ENCODE results near the gene DIP2A. TPM values are rescaled to one million over a fixed set of nuclear protein-coding genes. Genes with fewer than 3 reads are reported as not detected.

Gene DIP2A, protein sequence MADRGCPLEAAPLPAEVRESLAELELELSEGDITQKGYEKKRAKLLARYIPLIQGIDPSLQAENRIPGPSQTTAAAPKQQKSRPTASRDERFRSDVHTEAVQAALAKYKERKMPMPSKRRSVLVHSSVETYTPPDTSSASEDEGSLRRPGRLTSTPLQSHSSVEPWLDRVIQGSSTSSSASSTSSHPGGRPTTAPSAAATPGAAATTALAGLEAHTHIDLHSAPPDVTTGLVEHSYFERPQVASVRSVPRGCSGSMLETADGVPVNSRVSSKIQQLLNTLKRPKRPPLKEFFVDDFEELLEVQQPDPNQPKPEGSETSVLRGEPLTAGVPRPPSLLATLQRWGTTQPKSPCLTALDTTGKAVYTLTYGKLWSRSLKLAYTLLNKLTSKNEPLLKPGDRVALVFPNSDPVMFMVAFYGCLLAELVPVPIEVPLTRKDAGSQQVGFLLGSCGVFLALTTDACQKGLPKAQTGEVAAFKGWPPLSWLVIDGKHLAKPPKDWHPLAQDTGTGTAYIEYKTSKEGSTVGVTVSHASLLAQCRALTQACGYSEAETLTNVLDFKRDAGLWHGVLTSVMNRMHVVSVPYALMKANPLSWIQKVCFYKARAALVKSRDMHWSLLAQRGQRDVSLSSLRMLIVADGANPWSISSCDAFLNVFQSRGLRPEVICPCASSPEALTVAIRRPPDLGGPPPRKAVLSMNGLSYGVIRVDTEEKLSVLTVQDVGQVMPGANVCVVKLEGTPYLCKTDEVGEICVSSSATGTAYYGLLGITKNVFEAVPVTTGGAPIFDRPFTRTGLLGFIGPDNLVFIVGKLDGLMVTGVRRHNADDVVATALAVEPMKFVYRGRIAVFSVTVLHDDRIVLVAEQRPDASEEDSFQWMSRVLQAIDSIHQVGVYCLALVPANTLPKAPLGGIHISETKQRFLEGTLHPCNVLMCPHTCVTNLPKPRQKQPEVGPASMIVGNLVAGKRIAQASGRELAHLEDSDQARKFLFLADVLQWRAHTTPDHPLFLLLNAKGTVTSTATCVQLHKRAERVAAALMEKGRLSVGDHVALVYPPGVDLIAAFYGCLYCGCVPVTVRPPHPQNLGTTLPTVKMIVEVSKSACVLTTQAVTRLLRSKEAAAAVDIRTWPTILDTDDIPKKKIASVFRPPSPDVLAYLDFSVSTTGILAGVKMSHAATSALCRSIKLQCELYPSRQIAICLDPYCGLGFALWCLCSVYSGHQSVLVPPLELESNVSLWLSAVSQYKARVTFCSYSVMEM (N-terminal part only)
- total RNA-seq: 36.1 and 37.5 TPM in 2 replicates

DNA sequence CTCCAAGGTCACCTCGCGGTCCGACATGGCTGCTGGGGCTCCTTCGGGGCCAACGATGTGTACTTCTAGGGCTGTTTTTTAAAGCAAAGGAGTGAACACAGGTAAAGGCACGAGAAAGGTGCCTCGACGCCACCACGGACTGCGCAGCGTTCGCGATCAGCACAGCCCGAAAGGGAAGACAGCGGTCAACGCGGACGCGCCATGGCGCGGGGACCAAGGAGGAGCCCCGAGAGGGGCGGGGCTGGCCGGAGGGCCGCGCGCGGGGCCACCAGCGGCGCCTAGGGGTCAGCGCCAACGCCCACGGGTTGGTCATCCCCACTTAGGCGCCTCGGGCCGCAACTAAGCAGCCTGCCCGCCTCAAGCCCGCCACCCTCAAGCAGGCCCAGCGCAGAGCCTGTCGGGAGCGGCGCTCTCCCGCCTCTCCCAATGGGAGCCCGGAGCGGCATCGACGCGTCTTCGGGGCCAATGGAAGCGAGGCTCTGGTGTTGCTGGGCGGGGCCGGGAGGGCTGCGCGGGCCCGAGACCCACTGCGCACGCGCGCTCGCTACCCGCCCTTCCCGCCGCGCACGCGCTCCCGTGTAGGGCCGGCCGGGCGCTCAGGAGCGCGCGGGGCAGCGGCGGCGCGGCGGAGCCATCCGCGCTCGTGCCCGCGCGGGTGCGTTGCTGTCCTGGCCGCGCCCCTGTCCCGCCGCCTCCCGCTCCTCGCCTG lies at the start of gene DIP2A:
DIP2A (plus strand) TSS at position 577 of the 709 bp plus-strand sequence. CDS start 241 bp downstream, outside the sequence.
- Mint-ChIP-seq H3K27ac (peak within 1 kb of the TSS; percentile 93), H3K27me3 (ENCODE audit: low read depth) (no peaks in the 10 kb centered on the region), H3K36me3 (ENCODE audit: low read depth) (peaks cover 38% of the 10 kb centered on the region), H3K4me1 (ENCODE audit: low read depth) (peaks cover 30% of the 10 kb centered on the region), H3K4me3 (ENCODE audit: low read depth) (peak within 1 kb of the TSS; percentile 94), H3K9me3 (no peaks in the 10 kb centered on the region)
- peak; percentile 94 for DNase-seq (ENCODE audit: low spot score)
- intact Hi-C loops (cut with micrococcal nuclease): loop anchor here (1.0 kb wide), 2 partner anchors 133 to 177 kb away; partner anchors contain the start of gene PRMT2

DNA sequence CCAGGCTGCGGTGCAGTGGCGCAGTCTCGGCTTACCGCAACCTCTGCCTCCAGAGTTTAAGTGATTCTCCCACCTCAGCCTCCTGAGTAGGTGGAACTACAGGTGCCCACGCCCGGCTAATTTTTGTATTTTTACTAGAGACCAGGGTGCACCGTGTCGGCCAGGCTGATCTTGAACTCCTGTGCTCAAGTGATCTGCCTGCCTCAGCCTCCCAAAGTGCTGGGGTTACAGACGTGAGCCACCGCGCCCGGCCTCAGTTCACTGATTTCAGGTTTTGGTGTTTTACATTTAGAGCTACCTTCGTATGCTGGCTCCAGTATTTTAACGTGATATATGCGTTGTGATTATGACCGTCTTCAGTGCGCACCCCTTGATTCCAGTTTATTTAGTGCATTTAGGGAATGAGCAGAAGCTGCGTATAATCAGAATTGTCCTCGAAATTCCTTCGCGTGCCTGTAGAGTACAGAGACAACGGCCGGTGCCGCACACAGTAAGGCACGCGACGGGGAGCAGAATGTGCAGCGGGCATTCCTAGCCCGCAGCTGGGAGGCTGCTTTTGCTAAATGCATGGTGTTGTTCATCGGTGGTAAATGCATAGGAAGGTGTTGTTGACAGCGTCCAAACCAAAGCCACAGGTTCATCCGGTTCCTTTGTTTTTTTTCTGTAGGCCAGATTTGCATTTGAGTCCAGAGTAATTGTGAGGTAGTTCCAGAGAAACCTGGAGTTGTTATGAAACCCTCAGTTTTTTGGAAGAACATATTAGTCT lies 48.9 kb upstream of the DIP2A start:
- no peak overlapping the region for H3K4me3 Mint-ChIP-seq (ENCODE audit: low read depth)
- no peaks in the 10 kb centered on the region for H3K9me3 Mint-ChIP-seq
- H3K27me3 Mint-ChIP-seq (ENCODE audit: low read depth): no peaks in the 10 kb centered on the region
- no peak for DNase-seq (ENCODE audit: low spot score)
- intact Hi-C loops (cut with micrococcal nuclease): no loop called here
- H3K27ac Mint-ChIP-seq: no peak overlapping the region
- no peaks in the 10 kb centered on the region for H3K4me1 Mint-ChIP-seq (ENCODE audit: low read depth)
- peaks cover 16% of the 10 kb centered on the region for H3K36me3 Mint-ChIP-seq (ENCODE audit: low read depth)

DNA sequence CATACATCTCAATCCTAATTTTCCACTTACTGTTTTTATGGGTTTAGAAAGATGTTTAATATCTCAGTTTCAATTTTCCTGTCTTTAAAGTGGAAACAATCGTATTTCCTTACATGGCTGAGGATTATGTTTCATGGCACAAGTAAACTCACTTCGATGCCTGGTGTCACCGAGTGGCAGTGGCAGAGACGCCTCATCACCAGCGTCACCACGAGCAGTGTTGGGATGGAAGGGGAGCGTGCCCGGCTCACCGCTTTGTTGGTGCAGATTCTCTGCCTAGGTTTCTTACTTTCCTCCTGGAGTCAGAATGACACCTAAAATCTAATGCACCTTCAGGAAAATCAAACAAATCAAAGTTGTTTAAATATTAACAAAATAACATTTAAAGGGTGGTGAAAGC lies 48.2 kb upstream of the DIP2A start:
- Mint-ChIP-seq H3K4me3 (ENCODE audit: low read depth) (no peak overlapping the region), H3K27ac (no peak overlapping the region), H3K36me3 (ENCODE audit: low read depth) (peaks cover 19% of the 10 kb centered on the region), H3K9me3 (no peaks in the 10 kb centered on the region), H3K4me1 (ENCODE audit: low read depth) (no peaks in the 10 kb centered on the region), H3K27me3 (ENCODE audit: low read depth) (no peaks in the 10 kb centered on the region)
- intact Hi-C loops (cut with micrococcal nuclease): no loop called here
- DNase-seq (ENCODE audit: low spot score): no peak

DNA sequence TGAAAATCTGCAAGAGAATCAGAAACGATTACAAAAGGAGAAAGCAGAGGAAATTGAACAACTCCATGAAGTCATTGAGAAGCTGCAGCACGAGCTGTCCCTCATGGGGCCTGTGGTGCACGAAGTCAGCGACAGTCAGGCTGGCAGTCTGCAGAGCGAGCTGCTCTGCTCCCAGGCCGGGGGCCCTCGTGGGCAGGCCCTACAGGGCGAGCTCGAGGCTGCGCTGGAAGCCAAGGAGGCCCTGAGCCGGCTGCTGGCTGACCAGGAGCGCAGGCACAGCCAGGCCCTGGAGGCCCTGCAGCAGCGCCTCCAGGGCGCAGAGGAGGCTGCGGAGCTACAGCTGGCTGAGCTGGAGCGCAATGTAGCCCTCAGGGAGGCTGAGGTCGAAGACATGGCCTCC lies 47.5 kb upstream of the DIP2A start:
- Mint-ChIP-seq H3K4me3 (ENCODE audit: low read depth) (no peak overlapping the region), H3K27ac (no peak overlapping the region), H3K36me3 (ENCODE audit: low read depth) (peaks cover 26% of the 10 kb centered on the region), H3K9me3 (no peaks in the 10 kb centered on the region), H3K27me3 (ENCODE audit: low read depth) (no peaks in the 10 kb centered on the region), H3K4me1 (ENCODE audit: low read depth) (no peaks in the 10 kb centered on the region)
- no peak for DNase-seq (ENCODE audit: low spot score)
- intact Hi-C loops (cut with micrococcal nuclease): no loop called here

DNA sequence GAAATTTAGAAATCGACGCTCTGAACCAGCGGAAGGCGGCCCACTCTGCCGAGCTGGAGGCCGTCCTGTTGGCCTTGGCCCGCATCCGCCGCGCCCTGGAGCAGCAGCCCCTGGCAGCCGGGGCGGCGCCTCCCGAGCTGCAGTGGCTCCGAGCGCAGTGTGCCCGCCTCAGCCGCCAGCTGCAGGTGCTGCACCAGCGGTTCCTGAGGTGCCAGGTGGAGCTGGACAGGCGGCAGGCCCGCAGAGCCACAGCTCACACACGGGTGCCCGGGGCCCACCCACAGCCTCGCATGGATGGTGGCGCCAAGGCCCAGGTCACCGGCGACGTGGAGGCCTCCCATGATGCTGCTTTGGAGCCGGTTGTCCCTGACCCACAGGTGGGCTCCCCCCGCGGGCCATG lies 47.0 kb upstream of the DIP2A start:
- intact Hi-C loops (cut with micrococcal nuclease): no loop called here
- H3K36me3 Mint-ChIP-seq (ENCODE audit: low read depth): peaks cover 27% of the 10 kb centered on the region

DNA sequence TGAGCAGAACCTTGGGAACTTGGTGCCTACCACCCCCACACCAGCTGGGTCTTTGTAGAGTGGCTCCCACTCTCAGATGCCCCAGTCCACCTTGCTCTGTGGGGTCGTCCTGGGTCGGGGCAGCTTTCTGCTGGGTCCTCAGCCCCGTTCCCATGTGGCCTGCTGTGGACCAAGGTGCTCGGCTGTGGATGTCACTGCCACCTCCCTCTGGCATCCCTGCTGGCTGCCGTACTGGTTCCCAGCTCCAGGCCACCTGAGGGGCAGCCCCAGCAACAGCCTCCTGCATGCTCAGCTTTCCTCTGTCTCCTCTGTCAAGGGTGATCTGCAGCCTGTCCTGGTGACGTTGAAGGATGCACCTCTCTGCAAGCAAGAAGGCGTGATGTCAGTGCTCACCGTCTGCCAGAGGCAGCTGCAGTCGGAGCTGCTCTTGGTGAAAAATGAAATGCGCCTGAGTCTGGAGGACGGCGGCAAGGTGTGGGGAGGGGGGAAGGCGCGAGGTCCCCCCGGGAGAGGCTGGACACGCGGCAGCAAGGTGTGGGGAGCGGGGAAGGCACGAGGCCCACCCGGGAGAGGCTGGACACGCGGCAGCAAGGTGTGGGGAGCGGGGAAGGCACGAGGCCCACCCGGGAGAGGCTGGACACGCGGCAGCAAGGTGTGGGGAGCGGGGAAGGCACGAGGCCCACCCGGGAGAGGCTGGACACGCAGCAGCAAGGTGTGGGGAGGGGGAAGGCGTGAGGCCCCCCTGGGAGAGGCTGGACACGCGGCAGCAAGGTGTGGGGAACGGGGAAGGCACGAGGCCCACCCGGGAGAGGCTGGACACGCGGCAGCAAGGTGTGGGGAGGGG lies 45.9 kb upstream of the DIP2A start:
- intact Hi-C loops (cut with micrococcal nuclease): no loop called here
- Mint-ChIP-seq H3K9me3 (no peaks in the 10 kb centered on the region), H3K4me3 (ENCODE audit: low read depth) (no peak overlapping the region), H3K36me3 (ENCODE audit: low read depth) (peaks cover 24% of the 10 kb centered on the region), H3K27ac (no peak overlapping the region), H3K4me1 (ENCODE audit: low read depth) (no peaks in the 10 kb centered on the region), H3K27me3 (ENCODE audit: low read depth) (no peaks in the 10 kb centered on the region)
- DNase-seq (ENCODE audit: low spot score): no peak

More for the DNA sequence above, 47.0 kb upstream of the DIP2A start:
- H3K9me3 Mint-ChIP-seq: no peaks in the 10 kb centered on the region
- DNase-seq (ENCODE audit: low spot score): no peak
- no peaks in the 10 kb centered on the region for H3K4me1 Mint-ChIP-seq (ENCODE audit: low read depth)
- H3K27ac Mint-ChIP-seq: no peak overlapping the region
- no peaks in the 10 kb centered on the region for H3K27me3 Mint-ChIP-seq (ENCODE audit: low read depth)
- H3K4me3 Mint-ChIP-seq (ENCODE audit: low read depth): no peak overlapping the region

DNA sequence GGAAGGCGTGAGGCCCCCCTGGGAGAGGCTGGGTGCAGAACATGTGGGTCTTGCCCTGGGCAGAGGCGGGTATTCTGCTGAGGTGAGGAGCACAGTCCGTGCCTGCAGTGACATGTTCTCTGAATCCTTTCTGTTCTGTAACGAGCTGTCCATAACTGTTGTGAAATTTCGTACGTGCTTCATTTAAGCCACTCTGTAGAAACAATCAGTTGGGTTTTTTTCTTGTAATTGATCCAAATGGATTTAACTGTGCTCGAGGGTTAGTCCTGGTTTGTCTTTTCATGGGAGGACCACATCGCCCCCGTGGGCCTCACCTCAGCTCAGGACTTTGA lies 45.4 kb upstream of the DIP2A start:
- intact Hi-C loops (cut with micrococcal nuclease): no loop called here
- no peak for DNase-seq (ENCODE audit: low spot score)
- peaks cover 24% of the 10 kb centered on the region for H3K36me3 Mint-ChIP-seq (ENCODE audit: low read depth)
- H3K4me1 Mint-ChIP-seq (ENCODE audit: low read depth): no peaks in the 10 kb centered on the region
- H3K9me3 Mint-ChIP-seq: no peaks in the 10 kb centered on the region
- no peak overlapping the region for H3K4me3 Mint-ChIP-seq (ENCODE audit: low read depth)
- H3K27ac Mint-ChIP-seq: no peak overlapping the region
- no peaks in the 10 kb centered on the region for H3K27me3 Mint-ChIP-seq (ENCODE audit: low read depth)

DNA sequence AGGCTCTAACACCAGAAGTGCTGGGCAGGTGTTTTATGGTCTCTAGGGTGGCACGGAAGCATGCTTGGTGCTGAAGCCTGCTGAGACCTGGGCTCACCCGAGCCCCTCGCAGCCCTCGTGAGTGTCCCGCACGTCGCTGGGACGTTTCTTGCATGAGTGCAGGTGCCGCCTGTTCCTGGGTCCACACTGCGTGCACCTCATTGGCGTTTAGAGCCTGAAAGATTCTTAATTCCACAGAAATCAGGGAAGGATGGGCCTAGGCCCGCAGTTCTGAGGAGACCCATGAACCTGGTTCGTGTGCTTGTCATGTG lies 43.8 kb upstream of the DIP2A start:
- Mint-ChIP-seq H3K27me3 (ENCODE audit: low read depth) (no peaks in the 10 kb centered on the region), H3K4me1 (ENCODE audit: low read depth) (no peaks in the 10 kb centered on the region), H3K36me3 (ENCODE audit: low read depth) (peaks cover 31% of the 10 kb centered on the region), H3K9me3 (no peaks in the 10 kb centered on the region), H3K27ac (no peak overlapping the region), H3K4me3 (ENCODE audit: low read depth) (no peak overlapping the region)
- intact Hi-C loops (cut with micrococcal nuclease): no loop called here
- no peak for DNase-seq (ENCODE audit: low spot score)

DNA sequence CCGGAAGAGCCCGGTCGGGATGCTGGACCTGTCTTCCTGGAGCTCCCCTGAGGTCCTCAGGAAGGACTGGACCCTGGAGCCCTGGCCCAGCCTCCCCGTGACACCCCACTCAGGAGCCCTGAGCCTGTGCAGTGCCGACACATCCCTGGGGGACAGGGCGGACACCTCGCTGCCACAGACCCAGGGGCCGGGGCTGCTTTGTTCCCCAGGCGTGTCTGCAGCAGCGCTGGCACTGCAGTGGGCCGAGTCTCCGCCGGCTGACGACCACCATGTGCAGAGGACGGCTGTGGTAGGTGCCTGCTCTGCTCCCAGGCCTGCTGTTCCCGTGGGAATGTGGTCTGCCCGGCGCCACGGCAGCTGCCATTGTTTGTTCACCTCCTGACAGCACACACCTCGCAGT lies 42.1 kb upstream of the DIP2A start:
- no peak for DNase-seq (ENCODE audit: low spot score)
- Mint-ChIP-seq H3K27ac (no peak overlapping the region), H3K9me3 (no peaks in the 10 kb centered on the region), H3K4me1 (ENCODE audit: low read depth) (no peaks in the 10 kb centered on the region), H3K36me3 (ENCODE audit: low read depth) (peaks cover 39% of the 10 kb centered on the region), H3K4me3 (ENCODE audit: low read depth) (no peak overlapping the region), H3K27me3 (ENCODE audit: low read depth) (no peaks in the 10 kb centered on the region)
- intact Hi-C loops (cut with micrococcal nuclease): no loop called here

DNA sequence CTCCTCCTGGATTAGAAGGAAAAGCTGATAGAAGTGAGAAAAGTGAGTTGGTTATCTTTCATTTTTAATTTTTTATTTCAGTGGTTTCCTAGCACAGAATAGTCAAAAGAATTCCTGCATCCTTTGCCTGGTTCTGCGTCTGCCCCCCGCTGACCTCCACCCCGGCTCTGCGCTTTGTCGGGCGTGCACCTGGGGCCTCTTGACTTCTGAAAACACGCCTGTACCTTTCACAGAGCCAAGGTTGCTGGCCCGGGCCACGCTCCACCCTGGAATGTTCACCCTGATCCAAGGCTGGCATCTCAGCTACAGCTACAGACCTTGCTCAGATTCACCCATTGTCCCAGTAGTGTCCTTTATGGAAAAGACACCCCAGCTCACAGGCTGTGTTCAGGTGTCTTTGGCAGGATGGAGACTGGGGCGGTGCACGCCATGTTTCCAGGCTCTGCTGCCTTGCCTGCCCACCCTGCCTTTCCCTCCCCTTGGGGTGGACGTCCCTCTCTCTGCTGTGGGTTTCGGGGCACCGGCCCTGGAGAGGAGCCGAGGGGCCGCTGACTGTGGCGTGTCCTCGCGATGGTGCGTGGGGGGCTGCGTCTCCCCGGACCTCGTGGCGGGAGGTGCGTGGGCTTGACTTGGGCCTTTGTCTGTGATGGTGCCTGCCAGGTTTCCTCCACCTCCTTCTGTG lies 40.3 kb upstream of the DIP2A start:
- H3K4me1 Mint-ChIP-seq (ENCODE audit: low read depth): no peaks in the 10 kb centered on the region
- intact Hi-C loops (cut with micrococcal nuclease): no loop called here
- peaks cover 38% of the 10 kb centered on the region for H3K36me3 Mint-ChIP-seq (ENCODE audit: low read depth)
- no peaks in the 10 kb centered on the region for H3K27me3 Mint-ChIP-seq (ENCODE audit: low read depth)
- no peak overlapping the region for H3K4me3 Mint-ChIP-seq (ENCODE audit: low read depth)
- no peak overlapping the region for H3K27ac Mint-ChIP-seq
- DNase-seq (ENCODE audit: low spot score): no peak
- H3K9me3 Mint-ChIP-seq: no peaks in the 10 kb centered on the region
